Cardiac fibroblast (primary cell): ENCODE measurements around the gene POLH.
"Not testable (repeated sequence)": the region's sequence is repeated elsewhere in the genome, so short reads cannot be mapped to it uniquely, and the experiment has no call there.

ENCODE experiments used
- DNase-seq, 2 donors: peaks; one replicate each; pipeline versions ENCODE4 v3.0.0 to v3.0.0-alpha.2; 2010; ENCODE audit warnings: low read depth in 2 of 2
- H3K4me3 ChIP-seq, 2 donors: replicated peaks in 1 of 2; 1 replicate in 1 of 2; 2 replicates in 1 of 2; pipeline ENCODE4 v1.5.1; 2011; ENCODE audit warnings: low read depth in 2 of 2, low read length in 2 of 2, mild to moderate bottlenecking in 2 of 2, moderate library complexity in 1 of 2
- CTCF ChIP-seq: IDR thresholded peaks from one replicate; pipeline ENCODE4 v1.5.1; 2011; ENCODE audit warnings: low read depth, mild to moderate bottlenecking, low read length, inconsistent platforms

The POLH gene

GRCh38 chr6:43575772-43576551 lies at the start of gene POLH, which contains the start of gene XPO5:
POLH (plus strand) TSS chr6:43576185; CDS start chr6:43582320, 6,135 bp downstream.
XPO5 (minus strand) TSS chr6:43576038; CDS start chr6:43575864, 174 bp downstream.
- TF ChIP-seq CTCF = no peak
- peak; percentile 91 to 94 for DNase-seq
- peak within 1 kb of the TSS; percentile 99 to 100 for H3K4me3 ChIP-seq

- H3K4me3 ChIP-seq = no peak overlapping the region
- no peak for TF ChIP-seq CTCF
- no peak for DNase-seq
These were observed 43.8 kb upstream of the POLH start for GRCh38 chr6:43532201-43532600.

DNA sequence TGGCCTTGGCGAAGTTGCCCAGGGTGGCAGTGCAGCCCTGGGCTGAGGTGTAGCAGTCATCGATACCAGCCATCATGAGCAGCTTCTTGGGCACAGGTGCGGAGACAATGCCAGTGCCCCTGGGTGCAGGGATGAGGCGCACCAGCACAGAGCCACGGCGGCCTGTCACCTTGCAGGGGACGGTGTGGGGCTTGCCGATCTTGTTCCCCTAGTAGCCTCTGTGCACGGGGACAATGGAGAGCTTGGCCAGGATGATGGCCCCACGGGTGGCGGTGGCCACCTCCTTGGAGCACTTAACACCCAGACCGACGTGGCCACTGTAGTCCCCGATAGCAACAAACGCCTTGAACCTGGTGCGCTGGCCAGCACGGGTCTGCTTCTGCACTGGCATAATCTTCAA lies 37.0 kb upstream of the POLH start:
- DNase-seq, H3K4me3 ChIP-seq: not testable (repeated sequence)

GRCh38 chr6:43539409-43539808 lies 36.6 kb upstream of the POLH start:
- not testable (repeated sequence) for H3K4me3 ChIP-seq, DNase-seq

DNA sequence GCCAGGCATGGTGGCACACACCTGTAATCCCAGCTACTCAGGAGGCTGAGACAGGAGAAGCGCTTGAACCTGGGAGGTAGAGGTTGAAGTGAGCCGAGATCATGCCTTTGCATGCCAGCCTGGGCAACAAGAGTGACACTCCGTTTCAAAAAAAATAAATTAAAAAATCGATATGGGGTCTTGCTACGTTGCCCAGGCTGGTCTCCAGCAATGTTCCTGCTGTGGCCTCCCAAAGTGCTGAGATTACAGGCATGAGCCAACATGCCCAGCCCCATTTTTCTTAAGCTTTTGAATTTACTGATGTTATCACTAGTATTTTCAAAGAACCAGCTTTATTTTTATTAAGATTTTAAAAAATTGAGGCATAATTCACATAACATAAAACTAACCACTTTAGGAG lies 35.5 kb upstream of the POLH start:
- DNase-seq = no peak
- no peak overlapping the region for H3K4me3 ChIP-seq
- no peak for TF ChIP-seq CTCF

DNA sequence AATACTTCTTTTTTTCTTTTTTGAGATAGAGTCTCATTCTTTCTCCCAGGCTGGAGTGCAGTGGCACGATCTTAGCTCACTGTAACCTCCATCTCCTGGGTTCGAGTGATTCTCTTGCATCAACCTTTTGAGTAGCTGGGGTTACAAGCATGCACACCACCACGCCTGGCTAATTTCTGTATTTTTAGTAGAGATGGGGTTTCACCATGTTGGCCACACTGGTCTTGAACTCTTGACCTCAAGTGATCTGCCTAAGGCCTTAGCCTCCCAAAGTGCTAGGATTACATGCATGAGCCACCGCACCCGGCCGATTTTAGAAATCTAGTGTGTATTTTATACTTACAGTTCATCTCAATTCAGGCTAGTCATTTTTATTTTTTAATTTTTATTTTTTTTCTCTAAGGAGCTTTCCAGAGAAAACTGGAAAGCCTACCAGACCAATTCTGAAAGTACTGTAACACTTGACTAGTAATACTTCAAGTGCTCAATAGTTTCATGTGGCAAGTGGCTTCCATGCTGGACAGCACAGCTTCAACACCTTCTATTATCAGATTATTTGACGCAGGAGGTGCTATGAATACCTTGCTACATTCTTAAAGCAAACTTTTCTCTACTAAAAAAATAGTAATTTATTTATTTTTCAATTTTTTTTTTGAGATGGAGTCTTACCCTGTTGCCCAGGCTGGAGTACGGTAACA lies 34.1 kb upstream of the POLH start:
- DNase-seq = no peak
- no peak overlapping the region for H3K4me3 ChIP-seq
- no peak for TF ChIP-seq CTCF

DNA sequence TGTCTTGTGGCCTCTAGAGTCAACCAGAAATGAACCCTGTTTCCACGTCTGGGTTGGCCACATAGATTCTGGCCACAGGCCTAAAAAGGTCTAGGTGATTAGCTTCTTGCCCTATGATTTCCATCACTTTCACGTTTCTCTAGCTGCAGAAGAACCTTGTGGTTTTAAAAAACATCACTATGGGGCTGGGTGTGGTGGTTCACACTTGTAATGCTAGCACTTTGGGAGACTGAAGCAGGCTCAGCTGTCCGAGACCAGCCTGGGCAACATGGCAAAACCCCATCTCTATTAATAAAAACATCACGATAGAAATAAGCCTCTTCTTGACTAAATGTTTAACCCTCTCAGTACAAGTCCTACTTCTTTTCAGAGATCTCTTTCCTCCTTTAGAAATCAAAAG lies 31.5 kb upstream of the POLH start:
- TF ChIP-seq CTCF = no peak
- no peak for DNase-seq
- no peak overlapping the region for H3K4me3 ChIP-seq

DNA sequence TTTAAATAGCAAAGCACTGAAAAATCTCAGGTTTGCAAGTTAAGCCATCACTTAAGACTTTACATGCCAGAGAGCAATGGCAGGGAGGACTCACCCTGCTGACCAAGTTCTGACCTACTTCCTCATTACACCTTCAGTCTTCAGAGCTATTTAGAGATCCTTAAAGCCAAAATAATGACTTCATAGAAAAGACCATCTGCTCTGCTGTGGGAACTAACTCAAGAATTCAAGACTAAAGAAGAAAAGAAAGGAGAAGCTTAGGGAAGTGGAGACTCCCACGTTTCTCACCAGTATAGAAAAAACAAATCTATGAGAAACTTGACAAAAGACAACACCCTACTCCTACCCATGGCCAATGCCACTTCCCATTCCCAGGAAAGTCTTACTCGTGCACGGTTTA lies 28.8 kb upstream of the POLH start:
- DNase-seq = no peak
- no peak overlapping the region for H3K4me3 ChIP-seq
- no peak for TF ChIP-seq CTCF

DNA sequence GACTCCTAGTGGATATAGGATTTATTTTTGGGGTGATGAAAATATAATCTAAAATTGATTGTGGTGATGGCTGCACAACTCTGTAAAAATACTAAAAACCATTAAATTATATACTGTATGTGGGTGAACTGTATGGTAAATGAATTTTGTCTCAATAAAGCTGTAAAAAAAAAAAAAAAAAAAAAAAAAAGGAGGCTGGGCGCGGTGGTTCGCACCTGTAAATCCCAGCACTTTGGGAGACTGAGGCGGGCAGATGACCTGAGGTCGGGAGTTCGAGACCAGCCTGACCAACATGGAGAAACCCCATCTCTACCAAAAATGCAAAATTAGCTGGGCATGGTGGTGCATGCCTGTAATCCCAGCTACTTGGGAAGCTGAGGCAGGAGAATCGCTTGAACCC lies 18.4 kb upstream of the POLH start:
- DNase-seq, H3K4me3 ChIP-seq: not testable (repeated sequence)
